Measurements from ENCODE around the gene SPI1.

DNA sequence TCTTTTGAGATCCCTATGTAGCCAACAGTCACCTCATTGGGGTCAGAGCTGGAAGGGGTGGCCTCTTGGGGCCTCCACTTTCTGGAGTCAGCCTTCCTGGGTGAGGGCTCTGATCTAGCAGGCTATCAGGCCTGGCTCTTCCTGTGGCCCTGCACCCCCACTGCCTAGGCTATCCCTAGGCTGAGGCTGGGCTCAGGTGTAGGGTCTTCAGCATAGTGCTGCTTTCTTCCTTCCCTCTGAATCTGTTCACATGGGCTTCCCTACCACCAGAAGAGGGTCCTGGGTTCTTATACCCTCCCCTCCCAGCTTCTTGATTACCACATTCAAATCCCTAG, 456 bp upstream of the SPI1 start:
- TF ChIP-seq CTCF (IDR thresholded peaks at IDR 0.05) (no peak), POLR2A (IDR thresholded peaks at IDR 0.05) (no peak)
